ENCODE measurements around the gene CA10. TPM values are rescaled to one million over a fixed set of nuclear protein-coding genes. Genes with fewer than 3 reads are reported as not detected.

Gene CA10
- total RNA-seq, 1 experiment from 2014 or later, result 0.46 TPM

DNA sequence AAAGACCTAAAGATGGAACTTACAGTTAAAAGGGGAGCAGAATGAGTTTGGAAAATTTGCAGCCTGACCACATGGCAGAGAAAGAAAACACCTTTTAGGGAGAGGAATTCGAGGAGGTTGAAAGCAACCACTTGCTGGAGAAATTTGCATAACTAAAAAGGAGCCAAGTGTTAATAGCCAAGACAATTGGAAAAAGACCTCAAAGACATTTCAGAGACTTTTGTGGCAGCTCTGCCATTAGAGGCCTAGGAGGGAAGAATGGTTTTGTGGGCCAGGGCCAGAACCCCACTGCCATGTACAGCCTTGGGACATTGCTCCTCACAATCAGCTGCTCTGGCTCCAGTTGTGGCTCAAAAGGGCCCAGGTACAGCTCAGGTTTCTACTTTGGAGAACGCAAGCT, 559.7 kb downstream of the CA10 start:
- Histone ChIP-seq H3K27ac (ENCODE audit: insufficient read length, low read depth, low read length) (no peak overlapping the region), H2BK15ac (ENCODE audit: low read depth, low read length) (no peak overlapping the region), H3K14ac (ENCODE audit: insufficient read depth, low read length) (no peak overlapping the region), H4K8ac (replicated peaks; ENCODE audit: insufficient read length, low read depth, low read length) (no peak overlapping the region), H3K4me2 (ENCODE audit: insufficient read depth, insufficient read length, low read length) (peak overlapping the region; percentile 13), H2AFZ (ENCODE audit: low read length) (no peak overlapping the region), H3T11ph (ENCODE audit: low read length) (no peak overlapping the region), H3K23me2 (ENCODE audit: insufficient read length, low read depth, low read length, poor library complexity, severe bottlenecking) (peaks cover 2% of the 10 kb centered on the region), H3K4ac (ENCODE audit: low read depth, low read length) (no peak overlapping the region), H3K9ac (ENCODE audit: extremely low read depth, insufficient read length, low read length) (no peak overlapping the region), H3K18ac (ENCODE audit: insufficient read length, low read depth, low read length) (no peak overlapping the region), H2BK5ac (ENCODE audit: insufficient read length, low read length) (no peak overlapping the region), H2BK120ac (ENCODE audit: low read depth, low read length, poor library complexity, severe bottlenecking) (no peak overlapping the region), H4K20me1 (ENCODE audit: control insufficient read depth, insufficient read depth, insufficient read length) (no peaks in the 10 kb centered on the region), H4K5ac (ENCODE audit: insufficient read length, low read depth, low read length) (no peak overlapping the region), H4K91ac (ENCODE audit: insufficient read length, low read depth, low read length) (no peak overlapping the region), H2BK20ac (ENCODE audit: low read depth, low read length, poor library complexity, severe bottlenecking) (no peak overlapping the region), H3K56ac (ENCODE audit: insufficient read length, low read depth, low read length) (no peak overlapping the region), H3K79me1 (ENCODE audit: insufficient read depth, low read depth, low read length, poor library complexity, severe bottlenecking) (no peaks in the 10 kb centered on the region), H2BK12ac (ENCODE audit: insufficient read length, low read depth, low read length) (no peak overlapping the region), H2AK5ac (ENCODE audit: insufficient read length, low read length) (no peak overlapping the region), H3K9me3 (ENCODE audit: control insufficient read depth, low read depth, low read length) (no peaks in the 10 kb centered on the region), H3K4me1 (ENCODE audit: insufficient read depth, low read length) (peaks cover 7% of the 10 kb centered on the region; the same call in 1 of the 2 replicates), H3K23ac (ENCODE audit: insufficient read length, low read depth, low read length) (no peak overlapping the region), H3K79me2 (ENCODE audit: insufficient read depth, low read length) (no peaks in the 10 kb centered on the region), H3K27me3 (ENCODE audit: insufficient read depth, low read length) (no peaks in the 10 kb centered on the region)
- Mint-ChIP-seq H3K27me3 (ENCODE audit: low read depth) (peaks cover 16% of the 10 kb centered on the region), H3K36me3 (ENCODE audit: insufficient read depth in 1 of 3, low read depth in 3 of 3) (peaks cover 0 to 4% (median 0%) of the 10 kb centered on the region in 3 experiments; a peak in 2 of 7 replicates), H3K9me3 (no peaks in the 10 kb centered on the region), H3K4me1 (peaks cover 23 to 32% of the 10 kb centered on the region in 2 experiments), H3K4me3 (0 out of 5 replicates have a peak overlapping the region, but pooled peaks of 1 of the 2 experiments have one; percentile 11), H3K27ac (no peak overlapping the region)
- peak; percentile 57 for DNase-seq
- no peak for TF ChIP-seq CTCF (conservative IDR thresholded peaks at IDR 0.05)
- WGBS (ENCODE audit: extremely low coverage, insufficient read length, low lambda C conversion rate), result no CpG with 5 or more reads among the region's 2 CpGs

Data from H9 (cell line).